PFSK-1 (cell line): Measurements from ENCODE around the gene ACP2.

ENCODE experiments used
- FOXP2 ChIP-seq: optimal IDR thresholded peaks from 2 replicates; pipeline ENCODE3; 2011; ENCODE audit warnings: borderline replicate concordance, control low read depth, inconsistent platforms; ENCODE audit not compliant: insufficient read depth; ENCODE audit errors: extremely low read length, extremely low read depth
- POLR2AphosphoS5 ChIP-seq: IDR thresholded peaks from 2 replicates; pipeline ENCODE4 v1.6.1; 2012; ENCODE audit warnings: low read depth, mild to moderate bottlenecking, control low read depth, low read length, moderate library complexity
- SIN3A ChIP-seq: IDR thresholded peaks from 2 replicates; pipeline ENCODE4 v1.6.1; 2012; ENCODE audit warnings: mild to moderate bottlenecking, low read length, moderate library complexity, borderline replicate concordance; ENCODE audit not compliant: insufficient read depth
- TAF1 ChIP-seq: IDR thresholded peaks from 2 replicates; pipeline ENCODE4 v1.6.1; 2012; ENCODE audit warnings: low read length, control low read depth, borderline replicate concordance; ENCODE audit not compliant: insufficient read depth
- TF ChIP-seq, protein P1 (sequence below), 2 experiments: IDR thresholded peaks; 2 replicates each; pipeline versions ENCODE4 v1.6.1 to v1.8.0; 2011 to 2012; ENCODE audit warnings: low read depth in 2 of 2, low read length in 2 of 2, control low read depth in 1 of 2, inconsistent platforms in 1 of 2, mild to moderate bottlenecking in 1 of 2, moderate library complexity in 1 of 2; ENCODE audit not compliant: insufficient read depth in 1 of 2

The ACP2 gene

DNA sequence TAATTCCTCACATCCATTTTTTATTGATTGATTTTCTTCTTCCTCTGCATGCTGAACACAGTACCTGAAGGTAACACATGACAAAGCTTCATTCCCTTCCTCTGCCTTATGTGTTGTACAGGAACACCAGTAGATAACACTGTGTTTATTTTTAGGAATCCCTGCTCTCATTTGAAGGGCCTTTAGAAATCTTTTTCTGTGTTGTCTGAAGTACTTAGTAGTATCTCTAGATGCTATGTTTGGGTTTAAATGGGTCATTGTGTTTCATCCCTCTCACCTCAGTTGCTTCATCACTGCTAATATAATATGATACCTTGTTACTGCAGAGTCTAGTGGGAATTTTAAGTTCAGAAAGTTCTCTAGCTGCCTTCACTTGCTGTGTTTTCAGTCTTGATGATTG lies 31.5 kb upstream of the ACP2 start:
- TF ChIP-seq, protein P1, sequence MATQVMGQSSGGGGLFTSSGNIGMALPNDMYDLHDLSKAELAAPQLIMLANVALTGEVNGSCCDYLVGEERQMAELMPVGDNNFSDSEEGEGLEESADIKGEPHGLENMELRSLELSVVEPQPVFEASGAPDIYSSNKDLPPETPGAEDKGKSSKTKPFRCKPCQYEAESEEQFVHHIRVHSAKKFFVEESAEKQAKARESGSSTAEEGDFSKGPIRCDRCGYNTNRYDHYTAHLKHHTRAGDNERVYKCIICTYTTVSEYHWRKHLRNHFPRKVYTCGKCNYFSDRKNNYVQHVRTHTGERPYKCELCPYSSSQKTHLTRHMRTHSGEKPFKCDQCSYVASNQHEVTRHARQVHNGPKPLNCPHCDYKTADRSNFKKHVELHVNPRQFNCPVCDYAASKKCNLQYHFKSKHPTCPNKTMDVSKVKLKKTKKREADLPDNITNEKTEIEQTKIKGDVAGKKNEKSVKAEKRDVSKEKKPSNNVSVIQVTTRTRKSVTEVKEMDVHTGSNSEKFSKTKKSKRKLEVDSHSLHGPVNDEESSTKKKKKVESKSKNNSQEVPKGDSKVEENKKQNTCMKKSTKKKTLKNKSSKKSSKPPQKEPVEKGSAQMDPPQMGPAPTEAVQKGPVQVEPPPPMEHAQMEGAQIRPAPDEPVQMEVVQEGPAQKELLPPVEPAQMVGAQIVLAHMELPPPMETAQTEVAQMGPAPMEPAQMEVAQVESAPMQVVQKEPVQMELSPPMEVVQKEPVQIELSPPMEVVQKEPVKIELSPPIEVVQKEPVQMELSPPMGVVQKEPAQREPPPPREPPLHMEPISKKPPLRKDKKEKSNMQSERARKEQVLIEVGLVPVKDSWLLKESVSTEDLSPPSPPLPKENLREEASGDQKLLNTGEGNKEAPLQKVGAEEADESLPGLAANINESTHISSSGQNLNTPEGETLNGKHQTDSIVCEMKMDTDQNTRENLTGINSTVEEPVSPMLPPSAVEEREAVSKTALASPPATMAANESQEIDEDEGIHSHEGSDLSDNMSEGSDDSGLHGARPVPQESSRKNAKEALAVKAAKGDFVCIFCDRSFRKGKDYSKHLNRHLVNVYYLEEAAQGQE (IDR thresholded peaks at IDR 0.05; ENCODE audit: insufficient read depth in 1 of 2, low read depth in 2 of 2, low read length in 2 of 2) = no peak
- TF ChIP-seq POLR2AphosphoS5 = no peak
- no peak for TF ChIP-seq SIN3A
- no peak for TF ChIP-seq FOXP2
- no peak for TF ChIP-seq TAF1

DNA sequence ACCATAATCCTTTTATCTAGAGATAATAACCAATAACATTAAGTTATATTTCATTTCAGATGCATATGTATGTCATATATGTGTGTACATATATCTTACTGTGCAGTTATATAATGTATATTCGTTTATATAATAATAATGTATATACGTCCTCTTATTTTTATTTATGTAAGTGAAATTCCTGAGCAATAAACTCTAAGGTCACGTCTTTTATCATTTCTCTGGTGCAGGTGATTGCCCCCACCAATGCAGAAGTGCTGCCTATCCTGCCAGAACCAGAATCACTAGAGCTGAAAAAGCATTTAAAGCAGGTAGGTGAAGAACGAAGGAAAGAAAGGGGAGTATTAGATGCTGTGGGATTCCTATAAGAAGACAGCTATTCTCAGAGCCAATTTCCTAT lies 30.2 kb upstream of the ACP2 start:
- TF ChIP-seq TAF1 = no peak
- no peak for TF ChIP-seq FOXP2
- TF ChIP-seq, protein P1 (IDR thresholded peaks at IDR 0.05; ENCODE audit: insufficient read depth in 1 of 2, low read depth in 2 of 2, low read length in 2 of 2) = no peak
- TF ChIP-seq POLR2AphosphoS5 = no peak
- TF ChIP-seq SIN3A = no peak

DNA sequence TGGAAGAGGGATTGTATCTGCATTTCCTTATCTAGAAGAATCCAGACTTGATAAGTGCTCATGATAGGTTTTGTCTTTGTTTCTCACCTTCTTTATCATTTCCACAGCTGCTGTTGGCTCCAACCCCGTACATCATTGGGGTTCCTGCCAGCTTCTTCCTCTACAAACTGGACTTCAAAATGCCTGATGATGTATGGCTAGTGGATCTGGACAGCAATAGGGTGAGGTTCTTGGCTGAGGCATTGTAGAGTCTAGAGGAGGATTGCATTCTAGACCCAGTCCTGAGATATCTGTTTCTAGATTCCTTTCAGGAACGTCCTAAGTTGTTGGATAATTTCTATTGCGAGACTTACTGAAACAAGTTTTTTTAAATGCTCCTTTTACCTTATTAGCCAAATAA lies 29.4 kb upstream of the ACP2 start:
- TF ChIP-seq FOXP2 (no peak), SIN3A (no peak), TAF1 (no peak), POLR2AphosphoS5 (no peak)
- TF ChIP-seq, protein P1 (IDR thresholded peaks at IDR 0.05; ENCODE audit: insufficient read depth in 1 of 2, low read depth in 2 of 2, low read length in 2 of 2) = no peak

DNA sequence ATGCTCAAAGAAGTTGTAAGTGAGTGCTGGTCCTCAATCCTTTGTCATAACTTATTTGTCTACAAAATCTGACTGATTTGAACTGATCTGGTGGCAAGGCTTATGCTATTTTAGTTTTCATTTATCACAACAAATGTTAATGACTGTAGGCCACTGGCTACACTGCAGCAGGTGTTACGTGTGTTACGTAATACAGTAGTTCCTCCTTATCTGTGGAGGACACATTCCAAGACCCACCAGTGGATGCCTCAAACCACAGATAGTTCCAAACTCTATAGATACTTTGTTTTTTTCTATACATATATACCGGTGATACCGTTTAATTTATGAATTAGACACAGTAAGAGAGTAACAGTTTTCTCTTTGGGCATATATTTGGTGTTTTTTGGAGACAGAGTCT lies 28.3 kb upstream of the ACP2 start:
- TF ChIP-seq FOXP2 = no peak

DNA sequence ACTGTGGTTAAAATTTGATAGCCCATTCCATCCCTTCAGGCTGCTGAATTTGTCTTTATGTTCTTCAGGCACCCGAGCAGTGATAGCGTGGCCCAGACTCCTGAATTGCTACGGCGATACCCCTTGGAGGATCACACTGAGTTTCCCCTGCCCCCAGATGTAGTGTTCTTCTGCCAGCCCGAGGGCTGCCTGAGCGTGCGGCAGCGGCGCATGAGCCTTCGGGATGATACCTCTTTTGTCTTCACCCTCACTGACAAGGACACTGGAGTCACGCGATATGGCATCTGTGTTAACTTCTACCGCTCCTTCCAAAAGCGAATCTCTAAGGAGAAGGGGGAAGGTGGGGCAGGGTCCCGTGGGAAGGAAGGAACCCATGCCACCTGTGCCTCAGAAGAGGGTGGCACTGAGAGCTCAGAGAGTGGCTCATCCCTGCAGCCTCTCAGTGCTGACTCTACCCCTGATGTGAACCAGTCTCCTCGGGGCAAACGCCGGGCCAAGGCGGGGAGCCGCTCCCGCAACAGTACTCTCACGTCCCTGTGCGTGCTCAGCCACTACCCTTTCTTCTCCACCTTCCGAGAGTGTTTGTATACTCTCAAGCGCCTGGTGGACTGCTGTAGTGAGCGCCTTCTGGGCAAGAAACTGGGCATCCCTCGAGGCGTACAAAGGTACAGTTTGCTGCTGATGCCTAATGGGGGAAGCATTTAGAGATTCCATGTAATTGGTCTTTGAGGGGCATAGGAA lies 26.1 kb upstream of the ACP2 start:
- TF ChIP-seq POLR2AphosphoS5 = no peak
- TF ChIP-seq TAF1 = no peak
- TF ChIP-seq, protein P1 (IDR thresholded peaks at IDR 0.05; ENCODE audit: insufficient read depth in 1 of 2, low read depth in 2 of 2, low read length in 2 of 2) = no peak
- TF ChIP-seq SIN3A = no peak
- TF ChIP-seq FOXP2 = no peak
